GM12878 (cell line): Measurements from ENCODE around the gene ATL1. TPM values are rescaled to one million over a fixed set of nuclear protein-coding genes. Genes with fewer than 3 reads are reported as not detected.

Experiments
- ATAC-seq: fragments of 200-7000 bp; cut with Tn5 transposase; 3 replicates; pipeline ENCODE4 v1.9.1; 2020; ENCODE audit warnings: mild to moderate bottlenecking, moderate library complexity
- BruUV-seq: library from RNA; stranded (reverse); fragments of 400-500 nt; replicated peaks from 2 replicates; lab custom pipeline; 2021; lab: Mats Ljungman, UMichigan
- CTCF ChIA-PET: fragments of 300-600 bp; sonication (Branson Sonifier 250); formaldehyde crosslinking; extraction: SDS; loops from one replicate; lab custom pipeline; 2021; ENCODE audit warnings: inconsistent platforms; lab: Yijun Ruan, JAX
- POLR2A ChIA-PET: fragments of 350-600 bp; formaldehyde crosslinking; extraction: SDS; loops from one replicate; lab custom pipeline; 2021; ENCODE audit warnings: inconsistent platforms; lab: Charles Lee
- RAD21 ChIA-PET: fragments of 300-600 bp; sonication (Branson Sonifier 250); formaldehyde crosslinking; loops from one replicate; lab custom pipeline; 2023; ENCODE audit warnings: antibody characterized with exemption; ENCODE audit not compliant: unreplicated experiment; lab: Charles Lee
- SMC1A ChIA-PET: fragments of 300-600 bp; sonication (Branson Sonifier 250); formaldehyde crosslinking; loops from one replicate; lab custom pipeline; 2023; ENCODE audit not compliant: unreplicated experiment, uncharacterized antibody; lab: Charles Lee
- DNase-seq: peaks from one replicate; pipeline ENCODE4 v3.0.0-alpha.2; 2011; ENCODE audit warnings: low read depth, low spot score
- FAIRE-seq: peaks from 3 replicates; lab custom pipeline; 2011; peaks lifted over from hg19 to GRCh38; lab: Jason Lieb, UNC
- H2AFZ ChIP-seq: 2 replicates; pipeline ENCODE4 v1.6.0; 2011; ENCODE audit warnings: low read depth, low read length, control low read depth; ENCODE audit not compliant: control insufficient read depth
- H3K27ac ChIP-seq: 2 replicates; pipeline ENCODE4 v1.5.1; 2011; ENCODE audit warnings: control low read depth; ENCODE audit not compliant: control insufficient read depth, insufficient read depth
- H3K27me3 ChIP-seq, 2 experiments: replicated peaks in 1 of 2; 2 replicates each; pipeline versions ENCODE4 v1.6.0 to v1.6.1; 2011; ENCODE audit warnings: low read length in 1 of 2; ENCODE audit not compliant: control insufficient read depth in 2 of 2, insufficient read depth in 2 of 2
- H3K36me3 ChIP-seq, 2 experiments: 2 replicates each; pipeline ENCODE4 v1.5.1; 2011; ENCODE audit warnings: low read length in 1 of 2; ENCODE audit not compliant: control insufficient read depth in 2 of 2, insufficient read depth in 2 of 2
- H3K4me1 ChIP-seq: 2 replicates; pipeline ENCODE4 v1.6.1; 2011; ENCODE audit warnings: mild to moderate bottlenecking, low read length, moderate library complexity, mixed read lengths; ENCODE audit not compliant: control insufficient read depth, insufficient read depth
- H3K4me2 ChIP-seq: 2 replicates; pipeline ENCODE4 v1.6.0; 2011; ENCODE audit warnings: control low read depth; ENCODE audit not compliant: control insufficient read depth, insufficient read depth
- H3K4me3 ChIP-seq: fragments of 200-600 bp; sonication (generic); 2 replicates; pipeline ENCODE4 v1.5.1; 2016
- H3K79me2 ChIP-seq: 2 replicates; pipeline ENCODE4 v1.6.0; 2011; ENCODE audit warnings: low read length; ENCODE audit not compliant: control insufficient read depth, insufficient read depth
- H3K9ac ChIP-seq: 2 replicates; pipeline ENCODE4 v1.8.0; 2011; ENCODE audit warnings: low read length, control low read depth, mixed read lengths; ENCODE audit not compliant: control insufficient read depth, insufficient read depth
- H3K9me3 ChIP-seq: replicated peaks from 3 replicates; pipeline ENCODE4 v1.5.1; 2011; ENCODE audit warnings: mild to moderate bottlenecking, low read length; ENCODE audit not compliant: control insufficient read depth, insufficient read depth
- H4K20me1 ChIP-seq: 2 replicates; pipeline ENCODE4 v1.6.0; 2011; ENCODE audit not compliant: control insufficient read depth, insufficient read depth
- BHLHE40 ChIP-seq, 2 experiments: fragments of 450-650 bp in 1 of 2; IDR thresholded peaks; 2 replicates each; pipeline ENCODE4 v1.6.1; 2011 to 2017; ENCODE audit warnings: low read depth in 2 of 2, borderline replicate concordance in 1 of 2, improper control_type of control experiment in 1 of 2, low read length in 1 of 2, mild to moderate bottlenecking in 1 of 2
- NFYA ChIP-seq: IDR thresholded peaks from 2 replicates; pipeline ENCODE4 v1.6.1; 2011; ENCODE audit warnings: low read depth, mild to moderate bottlenecking, low read length, improper control_type of control experiment, borderline replicate concordance
- SMC3 ChIP-seq: IDR thresholded peaks from 2 replicates; pipeline ENCODE4 v1.6.1; 2011; ENCODE audit warnings: low read length, improper control_type of control experiment, borderline replicate concordance
- TCF12 ChIP-seq: IDR thresholded peaks from 2 replicates; pipeline ENCODE4 v1.6.1; 2011; ENCODE audit warnings: low read depth, mild to moderate bottlenecking, low read length
- WGBS: methylation state at CpG from one replicate; pipeline ENCODE4 v1.1.6; 2016; ENCODE audit warnings: low lambda C conversion rate; ENCODE audit not compliant: insufficient replicate concordance, insufficient coverage; ENCODE audit errors: missing lambda C conversion rate; 5-methylcytosine and 5-hydroxymethylcytosine counted together
- in situ Hi-C: fragments of 300-500 bp; cut with MboI; formaldehyde crosslinking; loops from 9 replicates; pipeline ENCODE4 v1.14.3; 2018; ENCODE audit warnings: mixed read lengths
- intact Hi-C: fragments of 100-400 bp; cut with micrococcal nuclease; formaldehyde crosslinking; loops from one replicate; pipeline ENCODE4 v1.14.2; 2022; ENCODE audit not compliant: unreplicated experiment
- polyA plus RNA-seq, 11 experiments: library from polyadenylated mRNA; depleted of rRNA in 4 of 11; unstranded in 6 of 11; stranded (reverse) in 5 of 11; fragments of >200 nt; fragmentation: Nextera tagmentation in 4 of 11; fragmentation: Illumina TruSeq in 1 of 11; extraction: Ambion mirVana in 4 of 11; extraction: Trizol in 1 of 11; gene quantifications; 1 replicate in 1 of 11; 2 replicates in 10 of 11; pipeline versions ENCODE4 v1.2.1 to v1.2.3, GENCODE V29; 2011 to 2016; ENCODE audit warnings: inconsistent platforms in 2 of 11, missing spikeins in 2 of 11, low read depth in 1 of 11
- total RNA-seq, 4 experiments: library from RNA; depleted of rRNA in 3 of 4; stranded (reverse); fragments of >200 nt in 3 of 4; fragmentation: Illumina TruSeq in 1 of 4; extraction: Trizol in 1 of 4; gene quantifications; 2 replicates each; pipeline versions ENCODE4 v1.2.1 to v1.2.3, GENCODE V29; 2013 to 2021
- TF ChIP-seq, protein P1 (sequence below): IDR thresholded peaks from 2 replicates; pipeline ENCODE4 v1.6.1; 2012; ENCODE audit warnings: low read depth, low read length, improper control_type of control experiment
- TF ChIP-seq, protein P2 (sequence below): fragments of 450-650 bp; IDR thresholded peaks from 2 replicates; pipeline ENCODE4 v1.6.1; 2016; ENCODE audit warnings: mild to moderate bottlenecking
- TF ChIP-seq, protein P3 (sequence below): fragments of 450-650 bp; IDR thresholded peaks from 2 replicates; pipeline ENCODE4 v1.6.1; 2018; ENCODE audit warnings: mild to moderate bottlenecking, low read depth, moderate library complexity; ENCODE audit not compliant: partially characterized antibody

ATL1 gene
- total and polyA plus RNA-seq, 10 of the 15 experiments (the other 5 are each of a cell fraction or from before 2014, with no cell fraction given): 0.11 to 1.2 (median 0.58) TPM; not detected in 1

DNA sequence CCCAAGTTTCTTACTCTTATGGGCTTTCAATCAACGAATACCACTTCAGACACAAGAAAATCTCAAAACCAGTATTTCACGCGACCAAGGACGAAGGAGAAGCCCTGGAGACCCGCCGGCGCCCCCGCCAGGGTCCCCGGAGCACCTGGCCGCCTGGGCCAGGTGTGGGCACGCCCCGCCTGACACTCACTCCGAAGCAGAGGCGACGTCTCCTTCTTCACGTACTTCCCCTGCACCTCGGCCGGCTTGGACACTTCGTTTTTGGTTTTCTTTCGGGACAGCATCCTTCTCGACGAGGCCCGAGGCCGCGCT lies 107.7 kb downstream of the ATL1 start:
- TF ChIP-seq, protein P1, sequence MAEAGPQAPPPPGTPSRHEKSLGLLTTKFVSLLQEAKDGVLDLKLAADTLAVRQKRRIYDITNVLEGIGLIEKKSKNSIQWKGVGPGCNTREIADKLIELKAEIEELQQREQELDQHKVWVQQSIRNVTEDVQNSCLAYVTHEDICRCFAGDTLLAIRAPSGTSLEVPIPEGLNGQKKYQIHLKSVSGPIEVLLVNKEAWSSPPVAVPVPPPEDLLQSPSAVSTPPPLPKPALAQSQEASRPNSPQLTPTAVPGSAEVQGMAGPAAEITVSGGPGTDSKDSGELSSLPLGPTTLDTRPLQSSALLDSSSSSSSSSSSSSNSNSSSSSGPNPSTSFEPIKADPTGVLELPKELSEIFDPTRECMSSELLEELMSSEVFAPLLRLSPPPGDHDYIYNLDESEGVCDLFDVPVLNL: no peak
- TF ChIP-seq, protein P2, sequence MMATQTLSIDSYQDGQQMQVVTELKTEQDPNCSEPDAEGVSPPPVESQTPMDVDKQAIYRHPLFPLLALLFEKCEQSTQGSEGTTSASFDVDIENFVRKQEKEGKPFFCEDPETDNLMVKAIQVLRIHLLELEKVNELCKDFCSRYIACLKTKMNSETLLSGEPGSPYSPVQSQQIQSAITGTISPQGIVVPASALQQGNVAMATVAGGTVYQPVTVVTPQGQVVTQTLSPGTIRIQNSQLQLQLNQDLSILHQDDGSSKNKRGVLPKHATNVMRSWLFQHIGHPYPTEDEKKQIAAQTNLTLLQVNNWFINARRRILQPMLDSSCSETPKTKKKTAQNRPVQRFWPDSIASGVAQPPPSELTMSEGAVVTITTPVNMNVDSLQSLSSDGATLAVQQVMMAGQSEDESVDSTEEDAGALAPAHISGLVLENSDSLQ: 0 out of 2 replicates have a peak, but pooled peaks have one; percentile 10
- TF ChIP-seq SMC3 (0 out of 2 replicates have a peak, but pooled peaks have one; percentile 1), TCF12 (0 out of 2 replicates have a peak, but pooled peaks have one; percentile 25), NFYA (no peak), BHLHE40 (IDR thresholded peaks at IDR 0.05; ENCODE audit: borderline replicate concordance in 1 of 2, low read depth in 2 of 2, low read length in 1 of 2) (0 out of 4 replicates have a peak, but pooled peaks of 1 of the 2 experiments have one; percentile 12)
- TF ChIP-seq, protein P3, sequence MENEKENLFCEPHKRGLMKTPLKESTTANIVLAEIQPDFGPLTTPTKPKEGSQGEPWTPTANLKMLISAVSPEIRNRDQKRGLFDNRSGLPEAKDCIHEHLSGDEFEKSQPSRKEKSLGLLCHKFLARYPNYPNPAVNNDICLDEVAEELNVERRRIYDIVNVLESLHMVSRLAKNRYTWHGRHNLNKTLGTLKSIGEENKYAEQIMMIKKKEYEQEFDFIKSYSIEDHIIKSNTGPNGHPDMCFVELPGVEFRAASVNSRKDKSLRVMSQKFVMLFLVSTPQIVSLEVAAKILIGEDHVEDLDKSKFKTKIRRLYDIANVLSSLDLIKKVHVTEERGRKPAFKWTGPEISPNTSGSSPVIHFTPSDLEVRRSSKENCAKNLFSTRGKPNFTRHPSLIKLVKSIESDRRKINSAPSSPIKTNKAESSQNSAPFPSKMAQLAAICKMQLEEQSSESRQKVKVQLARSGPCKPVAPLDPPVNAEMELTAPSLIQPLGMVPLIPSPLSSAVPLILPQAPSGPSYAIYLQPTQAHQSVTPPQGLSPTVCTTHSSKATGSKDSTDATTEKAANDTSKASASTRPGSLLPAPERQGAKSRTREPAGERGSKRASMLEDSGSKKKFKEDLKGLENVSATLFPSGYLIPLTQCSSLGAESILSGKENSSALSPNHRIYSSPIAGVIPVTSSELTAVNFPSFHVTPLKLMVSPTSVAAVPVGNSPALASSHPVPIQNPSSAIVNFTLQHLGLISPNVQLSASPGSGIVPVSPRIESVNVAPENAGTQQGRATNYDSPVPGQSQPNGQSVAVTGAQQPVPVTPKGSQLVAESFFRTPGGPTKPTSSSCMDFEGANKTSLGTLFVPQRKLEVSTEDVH: no peak
- H2AFZ ChIP-seq: peak overlapping the region; percentile 92
- BruUV-seq: no TSS peak
- WGBS: 2% methylated on average over 25 of the region's 25 CpGs
- H3K4me1 ChIP-seq: no peaks in the 10 kb centered on the region
- ATAC-seq: peak; percentile 58
- H3K36me3 ChIP-seq: no peaks in the 10 kb centered on the region
- POLR2A ChIA-PET: interaction anchor here (1.4 kb wide), 1 partner anchor 10 kb away, joined by 6 read pairs; no protein-coding TSS in a partner anchor
- H3K9me3 ChIP-seq: no peaks in the 10 kb centered on the region
- H3K9ac ChIP-seq: peak overlapping the region; percentile 64
- RAD21 ChIA-PET: no interaction called here
- SMC1A ChIA-PET: no interaction called here
- DNase-seq: no peak
- peak overlapping the region; percentile 90 for H3K4me3 ChIP-seq
- in situ Hi-C loops (no loop called here), intact Hi-C loops (loop anchor here (5.0 kb wide), 4 partner anchors 45 to 1045 kb away; partner anchors contain the start of genes MGAT2 and RPL36AL)
- H3K27ac ChIP-seq: peak overlapping the region; percentile 30; the same call in 1 of the 2 replicates
- peak overlapping the region; percentile 11; the same call in 1 of the 2 replicates for H3K4me2 ChIP-seq
- H3K27me3 ChIP-seq: no peaks in the 10 kb centered on the region
- peaks cover 46% of the 10 kb centered on the region for H3K79me2 ChIP-seq
- CTCF ChIA-PET: interaction anchor here (0.9 kb wide), 1 partner anchor 47 kb away, joined by 3 read pairs; no protein-coding TSS in a partner anchor
- no peak for FAIRE-seq
- H4K20me1 ChIP-seq: no peaks in the 10 kb centered on the region
